Measurements from ENCODE around the gene FANCB. TPM values are rescaled to one million over a fixed set of nuclear protein-coding genes. Genes with fewer than 3 reads are reported as not detected.

FANCB gene
- 6.5 TPM for total RNA-seq

DNA sequence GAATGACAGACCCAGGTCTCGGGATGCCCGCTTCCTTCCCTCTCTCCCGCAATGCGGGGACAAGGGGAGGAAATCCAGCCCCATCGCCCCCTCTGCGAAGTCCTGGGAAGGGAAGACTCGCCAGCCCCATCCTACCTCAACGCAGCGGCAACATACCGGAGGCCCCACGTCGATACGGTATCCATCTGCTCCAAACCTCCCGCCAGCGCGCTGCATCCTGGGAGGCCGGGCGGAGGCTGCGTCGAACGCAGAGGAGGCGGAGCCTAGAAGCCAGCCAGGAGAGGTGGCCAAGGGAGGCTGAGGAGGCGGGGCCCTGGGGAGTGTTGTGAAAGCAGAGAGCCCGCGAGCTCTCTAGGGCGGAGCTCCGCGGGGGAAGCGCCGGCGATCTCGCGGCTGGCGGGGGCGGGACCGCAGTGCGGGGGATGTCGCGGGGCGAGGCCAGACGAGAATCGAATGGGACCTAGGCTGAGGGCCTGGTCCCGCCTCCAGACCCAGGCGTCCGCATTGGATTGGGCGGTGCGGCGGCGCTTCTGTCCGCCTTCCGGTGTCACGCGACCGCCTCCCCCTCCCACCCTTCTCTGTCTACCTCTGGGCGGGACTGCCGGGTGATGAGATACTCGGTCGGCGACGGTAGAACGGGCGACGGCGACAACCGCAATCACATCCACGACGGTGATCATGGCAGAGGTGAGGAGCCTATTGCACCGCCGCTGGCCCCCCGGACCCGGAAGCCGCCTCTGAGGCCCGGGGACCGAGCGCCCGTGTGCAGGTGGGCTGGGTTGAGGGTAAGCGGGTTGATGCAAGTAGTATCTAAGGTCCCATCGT, at the start of gene FANCB, which contains the start of gene MOSPD2:
TSS of gene FANCB (minus strand) at position 219 of the 825 bp plus-strand sequence. CDS start 7,559 bp downstream, outside the sequence.
TSS of gene MOSPD2 (plus strand) at position 571 of the 825 bp plus-strand sequence. CDS start at position 679, 108 bp downstream.
- peak; percentile 93 for DNase-seq

DNA sequence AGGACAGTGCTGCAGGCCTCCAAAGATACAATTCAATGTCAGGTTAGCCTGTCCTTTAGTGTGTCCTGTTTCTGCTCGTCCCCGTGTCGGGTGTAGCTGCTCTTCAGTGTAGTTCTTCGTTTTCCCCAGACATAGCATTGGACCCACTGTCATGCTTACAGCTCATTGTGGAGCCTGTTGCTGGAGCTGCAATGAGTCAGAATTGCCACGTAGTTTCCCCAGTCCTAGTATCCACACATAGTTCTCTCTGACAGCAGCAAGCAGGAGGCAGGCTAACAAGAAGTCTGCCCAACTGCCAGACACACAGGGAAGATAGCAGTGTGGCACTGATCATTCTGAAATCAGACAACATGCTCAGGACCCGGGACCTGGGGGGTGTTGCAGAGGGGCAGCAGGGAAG, 49.6 kb upstream of the FANCB start:
- DNase-seq, result no peak

GRCh38 chrX:14920196-14920595, 47.3 kb upstream of the FANCB start:
- no peak for DNase-seq

DNA sequence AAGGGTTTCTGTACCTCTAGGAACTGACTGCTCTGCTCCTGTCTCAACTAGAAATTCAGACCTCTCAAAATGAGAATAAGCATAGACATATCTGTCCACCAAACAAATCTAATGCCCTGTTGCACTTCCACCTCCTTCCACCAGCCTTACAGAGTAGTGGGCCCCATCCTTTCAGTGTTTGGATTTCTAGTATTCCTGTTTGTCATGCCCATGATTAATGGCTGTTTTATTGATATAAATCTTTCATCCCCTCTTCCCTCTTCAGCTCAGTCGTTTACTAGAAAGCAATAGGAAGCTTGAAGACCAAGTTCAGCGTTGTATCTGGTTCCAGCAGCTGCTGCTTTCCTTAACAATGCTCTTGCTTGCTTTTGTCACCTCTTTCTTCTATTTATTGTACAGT, 46.5 kb upstream of the FANCB start:
- DNase-seq, result no peak

DNA sequence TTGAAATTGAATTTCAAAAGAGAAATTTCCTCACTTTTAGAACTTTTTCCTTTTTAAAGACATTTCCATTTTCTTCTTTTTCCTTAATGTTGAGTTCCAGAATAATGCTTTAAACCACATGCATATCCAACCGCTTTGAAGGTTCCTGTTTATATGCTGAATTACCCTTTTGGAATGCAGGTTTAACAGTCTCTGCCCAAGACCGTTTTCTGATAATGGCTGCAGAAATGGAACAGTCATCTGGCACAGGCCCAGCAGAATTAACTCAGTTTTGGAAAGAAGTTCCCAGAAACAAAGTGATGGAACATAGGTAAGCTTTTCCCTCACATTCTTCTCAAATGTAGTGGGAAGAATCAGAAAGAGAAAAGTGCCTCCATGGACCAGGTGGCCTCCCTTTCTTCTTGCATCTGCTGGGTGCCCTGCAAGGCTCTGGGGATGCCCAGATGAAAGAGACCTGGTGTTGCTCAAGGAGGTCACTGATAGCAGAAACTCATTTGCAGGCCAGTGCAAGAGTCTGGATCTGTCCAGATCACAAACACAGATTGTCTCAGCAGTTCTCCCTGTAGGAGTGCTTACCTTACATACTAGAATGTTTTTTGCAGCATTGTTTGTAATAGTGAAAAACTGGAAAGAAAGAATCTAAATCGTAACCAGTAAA, 43.3 kb upstream of the FANCB start:
- DNase-seq, result no peak

- DNase-seq, result no peak
Observed at GRCh38 chrX:14915596-14915995, 42.7 kb upstream of the FANCB start.

DNA sequence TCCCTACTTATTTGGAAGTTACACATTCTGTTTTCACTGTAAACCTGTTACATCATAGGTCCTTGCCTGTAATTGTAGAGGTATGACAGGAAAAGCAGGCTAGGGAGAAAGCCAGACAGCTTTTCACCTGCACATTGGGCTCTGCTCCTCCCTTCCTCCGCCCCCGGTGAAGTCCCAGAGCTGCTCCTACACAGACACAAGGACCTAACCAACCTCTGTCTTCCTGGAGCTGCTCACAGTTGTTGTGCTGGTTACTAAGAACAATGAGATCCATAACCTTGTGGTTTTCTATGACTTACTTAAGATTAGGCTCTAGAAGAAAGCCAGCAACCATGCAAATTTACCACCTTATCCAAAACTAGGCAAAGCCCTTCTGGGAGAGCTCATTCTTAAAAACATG, 40.4 kb upstream of the FANCB start:
- DNase-seq, result no peak

DNA sequence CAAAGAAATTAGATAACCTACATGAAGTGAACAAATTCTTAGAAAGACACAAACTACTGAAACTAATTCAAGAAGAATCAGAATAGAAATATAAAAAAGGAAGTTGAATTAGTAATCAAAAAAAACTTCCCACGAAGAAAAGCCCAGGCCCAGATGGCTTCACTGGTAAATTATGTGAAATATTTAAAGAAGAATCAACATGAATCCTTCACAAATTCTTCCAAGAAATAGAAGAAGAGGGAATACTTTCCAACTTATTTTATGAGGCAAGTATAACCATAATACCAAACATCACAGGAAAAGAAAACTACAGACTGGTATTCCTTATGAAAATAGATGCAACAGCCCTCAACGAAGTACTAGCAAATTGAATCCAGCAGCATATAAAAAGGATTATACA, 31.0 kb upstream of the FANCB start:
- DNase-seq, result no peak

- no peak for DNase-seq
Observed at GRCh38 chrX:14902537-14902936, 29.7 kb upstream of the FANCB start.

GRCh38 chrX:14899607-14900006, 26.7 kb upstream of the FANCB start:
- DNase-seq, result no peak

- DNase-seq, result no peak
Observed at GRCh38 chrX:14897042-14897441, 24.2 kb upstream of the FANCB start.

GRCh38 chrX:14896273-14896672, 23.4 kb upstream of the FANCB start:
- DNase-seq, result no peak

DNA sequence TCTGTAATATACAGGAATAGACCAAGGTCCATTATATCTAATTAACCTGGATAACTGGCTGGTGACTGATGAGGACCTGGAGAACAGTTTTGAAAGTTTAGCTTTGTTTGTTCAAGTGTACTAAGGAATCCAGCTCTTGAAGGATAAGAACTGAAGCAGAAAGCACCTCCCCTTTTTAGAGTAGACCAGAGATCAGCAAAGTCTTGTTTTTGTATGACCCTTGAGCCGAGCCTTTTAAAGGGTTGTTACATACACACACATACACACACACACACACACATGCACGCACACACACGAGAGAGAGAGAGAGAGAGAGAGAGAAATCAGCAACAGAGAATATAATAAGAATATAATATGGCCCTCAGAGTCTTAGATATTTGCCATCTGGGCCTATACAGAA, 13.4 kb upstream of the FANCB start:
- no peak for DNase-seq

DNA sequence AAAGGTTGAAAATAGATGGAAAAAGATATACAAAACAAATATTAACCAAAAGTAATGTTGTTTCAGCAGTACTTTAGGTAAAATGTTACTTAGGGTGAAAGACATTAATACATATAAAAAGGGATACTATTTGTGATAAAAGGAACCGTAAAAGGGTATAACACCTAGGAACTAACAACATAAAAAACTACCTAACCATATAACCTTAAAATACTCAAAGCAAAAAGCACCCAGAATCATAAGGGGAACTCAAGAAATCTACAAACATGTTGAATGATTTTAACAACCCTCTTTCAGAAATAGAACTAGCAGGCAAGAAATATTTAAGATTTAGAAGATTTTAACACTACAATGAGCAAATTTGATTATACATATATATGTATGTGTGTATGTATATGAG, 11.8 kb upstream of the FANCB start:
- no peak for DNase-seq

DNA sequence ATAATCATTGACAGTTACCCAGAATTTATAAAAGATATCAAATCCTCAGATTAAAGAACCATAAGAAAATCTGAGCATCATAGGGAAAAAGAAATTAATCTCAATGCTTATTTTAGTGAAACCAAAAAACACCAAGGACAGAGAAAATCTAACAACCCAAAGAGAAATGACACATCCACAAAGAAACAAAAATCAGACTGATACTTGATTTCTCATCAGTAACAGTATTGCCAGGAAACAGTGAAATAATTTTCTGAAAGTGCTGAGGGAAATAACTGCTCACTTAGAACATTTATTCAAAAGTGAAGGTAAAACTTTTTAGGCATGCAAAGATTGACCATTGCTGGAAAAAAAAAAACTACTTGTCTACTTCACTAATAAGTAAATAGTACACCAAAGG, 11.0 kb upstream of the FANCB start:
- no peak for DNase-seq

- DNase-seq, result no peak
Observed at GRCh38 chrX:14875624-14876023, 2.8 kb upstream of the FANCB start.

DNA sequence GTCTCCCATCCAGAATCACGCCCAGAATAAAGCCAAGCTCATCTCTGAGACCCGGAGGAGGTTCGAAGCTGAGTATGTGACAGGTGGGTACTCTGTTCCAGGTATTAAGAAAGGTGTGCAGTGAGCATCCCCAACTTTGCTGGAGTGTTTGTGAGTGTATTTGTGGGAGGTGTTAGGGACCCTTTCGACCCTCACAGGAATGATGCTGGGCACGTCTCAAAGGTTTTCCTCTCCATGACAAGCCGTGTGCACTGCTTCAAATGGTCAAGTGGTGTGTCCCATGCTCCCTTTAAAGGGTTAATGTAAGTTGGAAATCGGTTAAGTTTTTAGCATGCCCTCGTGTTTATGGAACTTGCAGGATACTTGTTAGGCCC, 794 bp upstream of the FANCB start:
- no peak for DNase-seq

DNA sequence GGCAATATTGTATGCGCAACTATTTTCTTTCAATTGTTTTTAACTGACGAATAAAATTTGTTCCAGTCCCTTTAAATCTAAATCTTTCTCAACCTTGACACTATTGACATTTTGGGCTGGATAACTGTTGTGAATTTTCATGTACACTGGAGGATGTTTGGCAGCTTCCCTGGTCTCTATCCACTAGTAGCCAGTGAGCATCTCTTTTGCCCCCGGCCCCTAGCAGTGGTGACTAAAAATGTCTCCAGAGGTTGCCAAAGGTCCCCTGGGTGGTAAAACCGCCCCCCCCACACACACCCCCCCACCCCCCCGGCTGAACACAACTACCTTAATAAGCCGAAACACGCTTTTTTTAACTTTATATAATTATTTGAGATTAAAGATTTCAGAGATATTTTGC, 514 bp downstream of the FANCB start:
- no peak for DNase-seq

- no peak for DNase-seq
Observed at GRCh38 chrX:14871767-14872166, 1.1 kb downstream of the FANCB start.

- DNase-seq, result no peak
Observed at GRCh38 chrX:14865201-14865600, 7.7 kb downstream of the FANCB start.

- no peak for DNase-seq
Observed at GRCh38 chrX:14864631-14865030, 8.2 kb downstream of the FANCB start.

DNA sequence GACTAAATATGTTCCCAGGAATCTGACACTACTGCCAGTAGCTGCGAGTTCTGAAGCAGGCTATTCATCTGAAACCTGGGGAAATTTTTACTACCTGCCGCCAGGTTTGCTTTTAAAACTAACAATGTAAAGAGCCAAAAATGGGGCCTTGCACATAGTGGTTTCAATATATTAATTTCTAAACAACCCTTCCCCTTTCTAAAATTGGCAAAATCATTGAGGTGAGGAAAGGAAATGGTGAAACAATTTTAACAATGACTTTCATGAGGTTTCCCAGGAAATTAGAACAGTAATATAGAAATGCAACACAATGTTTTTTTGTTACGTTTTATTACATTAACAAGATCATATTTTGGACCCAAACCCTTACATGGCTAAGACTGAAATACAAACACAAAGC, 21.3 kb downstream of the FANCB start:
- DNase-seq, result no peak

- DNase-seq, result no peak
Observed at GRCh38 chrX:14843666-14844065, 29.2 kb downstream of the FANCB start.

- no peak for DNase-seq
Observed at GRCh38 chrX:14837155-14837554, 35.7 kb downstream of the FANCB start.
